HG02623 (cell line): ENCODE data around the gene ZDHHC14.
"Not testable (repeated sequence)": the region's sequence is repeated elsewhere in the genome, so short reads cannot be mapped to it uniquely, and the experiment has no call there.

Source experiments
- ATAC-seq: cut with Tn5 transposase; IDR thresholded peaks from one replicate; pipeline ENCODE4 v1.9.1; 2021; ENCODE audit warnings: moderate library complexity; ENCODE audit not compliant: unreplicated experiment

The ZDHHC14 gene

GRCh38 chr6:157706883-157707282 is 325.9 kb downstream of the ZDHHC14 start:
- no peak for ATAC-seq

- no peak for ATAC-seq
These were observed 326.6 kb downstream of the ZDHHC14 start for GRCh38 chr6:157707576-157707975.

- no peak for ATAC-seq
These were observed 327.2 kb downstream of the ZDHHC14 start for GRCh38 chr6:157708239-157708638.

DNA sequence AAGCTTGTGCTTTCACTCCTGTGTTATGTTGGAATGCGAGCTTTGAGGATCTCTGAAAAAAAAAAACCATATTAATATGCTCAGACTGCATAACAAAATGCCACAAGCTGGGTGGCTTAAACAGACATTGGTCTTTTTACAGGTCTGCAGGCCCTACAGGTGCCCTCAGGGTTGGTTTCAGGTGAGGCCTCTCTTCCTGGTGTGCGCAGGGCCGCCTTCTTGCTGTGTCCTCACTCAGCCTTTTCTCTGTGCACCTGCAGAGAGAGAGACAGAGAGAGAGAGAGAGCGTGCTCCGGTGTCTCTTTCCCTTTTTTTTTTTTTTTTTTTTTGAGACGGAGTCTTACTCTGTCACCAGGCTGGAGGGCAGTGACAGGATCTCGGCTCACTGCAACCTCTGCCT is 327.9 kb downstream of the ZDHHC14 start:
- ATAC-seq, result no peak

DNA sequence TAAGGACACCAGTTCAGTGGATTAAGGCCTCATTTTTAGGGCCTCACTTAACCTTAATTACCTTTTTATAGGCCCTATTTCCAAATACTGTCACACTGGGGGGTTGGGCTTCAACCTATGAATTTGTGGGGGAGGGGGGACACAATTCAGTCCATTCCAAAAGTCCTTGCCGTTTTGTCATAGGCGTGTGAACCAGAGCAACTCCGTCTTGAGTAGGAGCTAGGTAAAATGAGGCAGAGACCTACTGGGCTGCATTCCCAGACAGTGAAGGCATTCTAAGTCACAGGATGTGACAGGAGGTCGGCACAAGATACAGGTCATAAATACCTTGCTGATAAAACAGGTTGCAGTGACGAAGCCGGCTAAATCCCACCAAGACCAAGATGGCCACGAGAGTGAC is 328.6 kb downstream of the ZDHHC14 start:
- ATAC-seq, result no peak

DNA sequence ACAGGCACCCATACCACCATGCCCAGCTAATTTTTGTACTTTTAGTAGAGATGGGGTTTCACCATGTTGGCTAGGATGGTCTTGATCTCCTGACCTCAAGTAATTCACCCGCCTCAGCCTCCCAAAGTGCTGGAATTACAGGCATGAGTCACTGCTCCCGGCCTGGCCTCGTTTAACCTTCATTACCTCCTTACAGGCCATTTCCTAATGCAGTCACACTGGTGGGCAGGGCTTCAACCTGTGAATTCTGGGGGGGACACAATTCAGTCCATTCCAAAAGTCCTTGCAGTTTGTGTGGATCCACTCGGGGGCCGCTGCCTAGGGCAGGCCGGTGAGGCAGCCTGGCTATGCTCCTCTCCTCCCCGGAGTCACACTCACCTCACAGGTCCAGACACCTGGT is 329.6 kb downstream of the ZDHHC14 start:
- no peak for ATAC-seq

DNA sequence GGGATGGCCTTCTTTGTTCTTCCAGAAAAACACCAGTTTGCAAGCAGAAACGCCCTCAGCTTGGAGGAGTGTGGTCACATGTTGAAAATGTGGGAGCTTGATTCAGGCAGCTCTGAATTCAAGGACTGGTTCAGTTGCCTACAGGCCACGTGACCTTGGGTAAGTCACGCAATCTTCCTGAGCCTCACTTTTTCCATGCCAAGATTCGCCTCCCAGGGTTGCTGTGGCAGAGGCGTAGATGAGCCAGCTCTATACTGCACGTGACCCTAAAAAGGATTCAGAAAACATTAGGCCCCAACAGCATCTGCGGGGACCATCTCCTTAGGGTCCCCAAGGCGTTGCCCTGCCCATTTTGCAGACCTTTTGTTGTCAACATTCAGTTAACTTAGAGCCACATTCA is 330.1 kb downstream of the ZDHHC14 start:
- no peak for ATAC-seq

DNA sequence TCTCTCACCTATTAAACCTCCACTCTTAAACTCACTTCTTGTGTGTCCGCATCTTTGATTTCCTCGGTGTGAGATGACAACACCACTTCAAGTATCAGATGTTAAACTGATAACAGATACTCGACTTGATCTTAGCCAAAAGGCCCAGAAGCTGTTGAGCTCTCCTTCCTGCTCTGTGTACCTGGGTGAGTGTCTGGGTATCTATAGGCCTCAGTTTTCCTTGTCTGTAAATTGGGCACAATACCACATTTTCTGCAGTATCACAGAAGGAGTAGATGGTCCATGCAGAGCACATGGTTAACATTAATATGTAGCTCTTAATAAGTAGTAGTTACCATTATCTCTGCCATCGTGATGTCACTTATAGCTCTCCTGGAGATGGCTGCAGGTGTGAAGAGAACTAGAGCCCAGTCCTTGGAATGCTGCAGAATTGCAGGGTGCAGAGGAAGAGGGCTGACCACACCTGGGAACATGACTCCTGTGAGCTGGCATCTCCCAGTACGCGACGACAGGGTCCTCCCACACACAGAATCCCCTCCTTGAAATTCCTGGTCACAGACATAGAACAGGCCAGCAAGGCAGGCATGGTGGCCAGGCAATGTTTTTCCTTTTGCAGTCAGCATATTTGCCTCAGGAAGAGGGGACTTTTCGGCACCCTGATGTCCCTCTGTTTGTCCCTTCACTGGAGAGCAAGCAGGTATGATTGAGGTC is 331.8 kb downstream of the ZDHHC14 start:
- no peak for ATAC-seq

DNA sequence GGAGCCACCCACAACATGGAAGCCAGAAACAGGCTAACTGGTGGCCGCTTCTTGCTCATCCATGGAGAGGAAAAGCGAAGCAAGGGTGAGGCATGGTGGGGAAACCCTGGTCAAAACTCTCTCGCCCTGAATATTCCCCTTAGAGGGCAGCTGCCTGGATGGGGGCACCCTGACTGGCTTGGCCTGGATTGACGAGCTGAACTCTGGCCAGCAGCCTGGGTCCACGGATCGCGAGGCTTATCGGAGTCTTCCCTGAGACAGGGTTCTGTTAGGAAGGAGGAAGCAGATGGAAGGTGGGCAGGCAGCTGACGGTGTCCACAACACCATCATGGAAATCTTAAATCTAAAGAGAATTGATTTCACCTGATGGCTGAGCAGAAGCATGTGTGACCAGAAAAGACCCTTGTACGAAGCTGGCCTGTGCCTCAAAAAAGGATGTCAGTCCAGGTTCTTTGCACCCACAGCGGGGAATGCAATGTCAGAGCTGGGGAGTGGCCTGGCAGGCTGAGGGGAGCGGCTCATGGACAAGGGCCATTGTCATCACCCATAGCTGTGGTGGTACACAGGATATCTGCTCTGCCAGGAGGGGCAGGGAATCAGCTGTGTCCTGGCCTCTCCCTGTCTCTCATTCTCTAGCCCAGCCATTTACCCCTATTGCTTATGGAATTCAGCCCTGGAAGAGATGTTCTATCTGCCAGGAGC is 332.6 kb downstream of the ZDHHC14 start:
- no peak for ATAC-seq

DNA sequence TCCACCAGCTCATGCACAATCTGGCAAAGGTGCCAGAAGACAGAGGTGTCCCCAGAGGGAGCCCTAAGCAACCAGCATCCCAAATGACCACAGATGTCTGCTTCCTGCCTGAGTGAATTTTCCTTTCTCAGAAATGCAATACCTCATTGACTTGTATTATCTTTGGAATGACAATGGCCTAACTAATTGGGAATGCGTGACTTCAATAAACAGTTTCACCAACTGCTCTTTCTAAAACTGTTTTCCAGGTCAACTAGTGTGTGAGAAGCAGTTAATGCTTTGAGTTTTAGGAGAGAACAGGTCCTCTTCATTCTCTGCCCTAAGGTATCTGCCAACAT is 333.1 kb downstream of the ZDHHC14 start:
- no peak for ATAC-seq

GRCh38 chr6:157715728-157716164 is 334.8 kb downstream of the ZDHHC14 start:
- no peak for ATAC-seq

DNA sequence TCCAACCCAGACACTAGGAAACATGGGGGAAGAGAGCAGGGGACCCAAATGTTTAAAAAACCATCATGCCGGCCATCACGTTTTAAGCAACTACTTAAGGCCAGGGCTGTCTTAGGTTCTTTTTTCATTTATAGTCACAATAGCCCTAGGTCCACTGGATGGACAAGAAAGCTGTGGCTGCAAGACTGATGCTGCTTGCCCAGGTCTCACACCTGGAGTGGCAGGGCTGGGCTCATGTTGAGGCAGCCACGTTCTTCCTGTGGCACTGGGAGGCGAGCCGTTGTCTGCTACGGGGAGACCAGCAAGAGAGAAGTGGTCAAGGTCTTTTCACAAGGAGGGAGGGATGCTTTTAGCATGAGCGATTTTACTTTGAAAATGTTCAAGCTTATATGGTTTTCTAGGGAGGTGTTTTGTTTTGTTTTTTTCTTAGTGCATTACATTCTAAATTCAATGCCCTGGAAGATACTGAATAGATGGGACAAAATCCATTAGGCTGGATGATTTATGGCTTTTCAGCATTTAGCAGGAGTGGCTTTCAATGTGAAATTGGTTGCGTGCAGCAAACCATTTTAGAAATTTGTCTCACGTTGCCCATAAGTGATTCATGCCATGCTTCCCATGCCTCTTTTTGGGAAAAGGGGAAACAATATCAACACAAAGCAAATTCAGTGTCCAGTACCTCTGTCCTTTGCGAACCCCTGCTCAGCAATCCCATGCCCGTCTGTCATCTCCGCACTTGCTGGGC is 335.4 kb downstream of the ZDHHC14 start:
- no peak for ATAC-seq

DNA sequence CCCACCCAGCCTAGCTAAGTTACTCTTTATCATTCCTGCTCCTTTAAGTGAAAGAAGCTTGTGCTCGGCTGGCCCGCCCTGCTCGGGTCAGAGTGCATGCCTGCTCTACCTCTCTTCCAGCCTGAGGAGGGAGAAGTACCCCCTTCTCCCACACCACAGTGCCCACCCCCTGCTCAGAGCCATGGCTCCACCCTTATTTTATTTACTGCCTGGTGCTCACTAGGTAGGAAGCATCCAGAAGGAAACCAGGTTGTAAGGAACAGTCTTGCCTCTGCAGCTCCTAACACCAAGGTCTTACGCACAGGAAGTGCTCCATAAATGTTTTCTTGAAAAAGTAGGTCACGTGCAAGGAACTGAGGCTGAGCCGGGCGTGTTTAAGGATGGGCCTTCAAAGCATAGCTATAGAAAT is 336.4 kb downstream of the ZDHHC14 start:
- no peak for ATAC-seq

DNA sequence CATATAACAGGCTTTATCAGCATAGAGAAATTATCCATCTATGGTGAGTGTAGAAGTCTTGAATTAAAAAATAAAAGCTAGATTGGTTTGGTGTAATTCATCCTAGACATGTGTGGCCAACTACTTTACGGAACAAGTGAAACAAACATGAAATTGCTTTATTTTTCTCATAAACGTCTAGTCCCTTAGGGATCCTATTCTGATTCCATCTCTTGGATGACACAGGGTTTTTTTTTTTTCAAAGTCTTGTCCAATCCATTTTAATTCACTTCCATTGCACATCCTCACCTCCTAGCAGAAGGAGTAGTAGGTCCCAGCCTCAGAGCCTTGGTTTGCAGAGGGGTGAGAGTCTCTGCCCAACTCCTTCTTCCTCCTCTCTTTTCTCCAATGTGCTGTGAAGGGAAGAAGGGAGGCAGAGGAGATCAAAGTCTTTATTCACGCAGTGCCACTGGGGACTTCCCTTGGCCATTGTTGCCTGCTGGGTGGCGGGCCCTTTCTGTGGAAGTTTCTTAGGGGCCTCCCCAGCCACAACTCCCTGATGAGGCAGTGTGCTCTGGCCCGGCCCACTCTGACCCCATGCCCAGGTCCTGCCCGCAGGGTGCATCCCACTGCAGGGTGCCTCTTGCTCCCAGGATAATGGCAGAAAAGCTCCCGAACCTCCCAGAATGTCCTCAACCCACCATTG is 337.7 kb downstream of the ZDHHC14 start:
- no peak for ATAC-seq

DNA sequence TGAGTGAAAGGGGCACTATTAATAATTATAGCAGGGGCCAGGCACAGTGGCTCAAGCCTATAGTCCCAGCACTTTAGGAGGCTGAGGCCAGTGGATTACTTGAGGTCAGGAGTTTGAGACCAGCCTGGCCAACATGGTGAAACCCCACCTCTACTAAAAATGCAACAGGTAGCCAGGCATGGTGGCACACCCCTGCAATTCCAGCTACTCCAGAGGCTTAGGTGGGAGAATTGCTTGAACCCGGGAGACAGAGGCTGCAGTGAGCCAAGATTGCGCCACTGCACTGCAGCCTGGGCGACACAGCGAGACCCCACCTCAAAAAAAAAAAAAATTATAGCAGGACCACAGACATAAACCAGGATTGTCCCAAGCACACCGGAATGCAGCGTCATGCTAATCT is 340.0 kb downstream of the ZDHHC14 start:
- ATAC-seq, result not testable (repeated sequence)

DNA sequence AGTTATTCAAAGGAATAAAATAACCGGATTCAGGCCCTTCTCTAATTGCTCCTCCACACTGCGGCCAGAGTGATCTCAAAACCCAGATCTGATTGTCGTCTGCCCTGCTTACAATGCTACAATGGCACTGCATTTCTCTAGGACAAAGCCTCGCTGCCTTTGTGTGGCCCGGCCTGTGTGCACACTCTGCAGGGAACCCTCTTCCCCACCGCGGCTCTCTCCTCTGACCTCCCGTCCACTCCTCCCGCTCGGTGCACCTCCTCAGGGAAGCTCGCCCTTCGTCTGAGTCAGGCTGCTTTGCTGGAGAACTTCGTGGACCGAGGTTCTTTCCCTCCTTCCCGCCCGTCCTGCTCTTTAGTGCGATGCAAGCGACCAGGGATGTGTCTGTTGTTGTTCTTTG is 340.4 kb downstream of the ZDHHC14 start:
- no peak for ATAC-seq

DNA sequence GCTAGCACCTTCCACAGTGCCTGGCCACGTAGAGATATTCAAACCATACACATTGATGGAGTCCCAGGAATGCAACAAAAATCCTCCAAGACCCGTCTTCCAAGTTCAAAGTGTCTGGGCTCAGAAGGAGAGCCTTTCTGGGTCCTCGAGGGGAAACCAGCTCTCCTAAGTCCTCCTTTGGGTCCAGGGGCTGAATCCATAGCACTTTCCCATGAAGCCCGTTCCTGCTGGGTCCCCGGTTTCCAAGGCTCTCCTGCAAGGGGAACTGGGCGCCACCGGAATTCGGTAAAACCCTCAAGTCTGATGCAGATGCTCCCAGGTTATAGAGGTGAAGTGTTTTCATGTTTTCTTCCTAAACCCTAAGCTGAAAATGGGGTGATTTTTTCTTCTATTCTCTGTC is 340.8 kb downstream of the ZDHHC14 start:
- ATAC-seq, result no peak

- no peak for ATAC-seq
These were observed 342.4 kb downstream of the ZDHHC14 start for GRCh38 chr6:157723376-157723775.

- no peak for ATAC-seq
These were observed 343.3 kb downstream of the ZDHHC14 start for GRCh38 chr6:157724138-157724820.

DNA sequence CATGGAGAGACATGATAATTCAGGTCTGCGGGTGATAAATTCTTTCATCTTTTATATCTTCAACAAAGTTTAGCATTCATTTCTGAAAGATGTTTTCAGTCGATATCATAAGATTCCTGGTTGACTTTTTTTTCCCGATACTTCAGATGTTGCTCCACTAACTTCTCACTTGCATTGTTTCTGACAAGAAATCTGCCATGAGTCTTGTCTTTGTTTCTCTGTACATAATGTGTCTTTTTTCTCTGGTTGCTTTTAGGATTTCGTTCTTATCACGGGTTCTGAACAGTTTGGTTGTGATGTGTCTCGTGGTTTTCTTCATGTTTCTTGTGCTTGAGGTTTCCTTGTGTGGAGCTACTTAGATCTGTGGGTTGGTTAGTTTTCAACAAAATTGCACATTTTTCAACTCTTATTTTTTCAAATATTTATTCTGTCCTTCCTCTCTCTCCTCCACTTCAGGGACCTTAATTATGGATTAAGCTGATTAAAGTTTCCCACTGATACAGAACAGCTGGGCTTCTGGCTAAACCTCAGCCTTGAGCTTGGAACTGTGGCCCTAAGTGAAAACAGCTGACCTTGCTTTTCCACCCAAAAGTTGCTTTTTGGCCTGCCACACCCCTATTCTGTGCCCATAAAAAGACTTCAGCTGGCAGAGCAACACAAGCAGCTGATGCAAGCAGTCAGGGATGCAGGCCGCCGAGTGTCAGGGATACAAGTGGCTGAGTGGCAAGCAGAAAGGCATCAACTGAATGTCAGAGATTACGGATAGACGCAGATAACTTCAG is 344.2 kb downstream of the ZDHHC14 start:
- ATAC-seq, result no peak
